Body of pancreas (tissue), 4 donors: ENCODE measurements around the gene CADPS.

Source experiments
- POLR2A ChIP-seq, 3 donors: fragments of 450-650 bp; IDR thresholded peaks; one replicate each; pipeline ENCODE4 v1.6.1; 2016; ENCODE audit warnings: antibody characterized with exemption in 3 of 3, mild to moderate bottlenecking in 2 of 3
- TF ChIP-seq, protein P1 (sequence below), 7 experiments: fragments of 450-650 bp in 4 of 7; fragments of 200-600 bp in 3 of 7; sonication (generic) in 3 of 7; IDR thresholded peaks; one replicate each; pipeline ENCODE4 v1.5.1; 2016 to 2019; ENCODE audit warnings: antibody characterized with exemption in 7 of 7

DNA sequence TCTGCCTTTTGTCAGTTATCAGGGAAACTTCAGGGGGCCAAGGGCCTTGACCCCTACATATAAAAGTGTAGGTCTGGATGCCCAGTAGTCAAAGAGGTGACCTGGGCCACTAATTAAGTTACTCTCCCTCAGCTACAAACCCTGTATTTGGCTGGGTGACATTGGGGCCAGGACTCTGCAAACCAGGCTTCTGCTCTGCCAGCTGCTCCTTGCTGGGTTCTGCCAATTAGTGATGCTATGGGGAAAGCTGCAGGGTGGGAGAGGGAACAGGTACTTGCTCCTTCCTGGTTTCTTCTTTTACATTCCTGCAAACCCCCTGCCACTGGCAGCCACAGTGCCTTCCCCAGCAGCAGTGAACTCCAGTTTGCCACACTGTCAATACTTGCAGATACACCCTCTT, 179.2 kb downstream of the CADPS start:
- TF ChIP-seq, protein P1, sequence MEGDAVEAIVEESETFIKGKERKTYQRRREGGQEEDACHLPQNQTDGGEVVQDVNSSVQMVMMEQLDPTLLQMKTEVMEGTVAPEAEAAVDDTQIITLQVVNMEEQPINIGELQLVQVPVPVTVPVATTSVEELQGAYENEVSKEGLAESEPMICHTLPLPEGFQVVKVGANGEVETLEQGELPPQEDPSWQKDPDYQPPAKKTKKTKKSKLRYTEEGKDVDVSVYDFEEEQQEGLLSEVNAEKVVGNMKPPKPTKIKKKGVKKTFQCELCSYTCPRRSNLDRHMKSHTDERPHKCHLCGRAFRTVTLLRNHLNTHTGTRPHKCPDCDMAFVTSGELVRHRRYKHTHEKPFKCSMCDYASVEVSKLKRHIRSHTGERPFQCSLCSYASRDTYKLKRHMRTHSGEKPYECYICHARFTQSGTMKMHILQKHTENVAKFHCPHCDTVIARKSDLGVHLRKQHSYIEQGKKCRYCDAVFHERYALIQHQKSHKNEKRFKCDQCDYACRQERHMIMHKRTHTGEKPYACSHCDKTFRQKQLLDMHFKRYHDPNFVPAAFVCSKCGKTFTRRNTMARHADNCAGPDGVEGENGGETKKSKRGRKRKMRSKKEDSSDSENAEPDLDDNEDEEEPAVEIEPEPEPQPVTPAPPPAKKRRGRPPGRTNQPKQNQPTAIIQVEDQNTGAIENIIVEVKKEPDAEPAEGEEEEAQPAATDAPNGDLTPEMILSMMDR (IDR thresholded peaks at IDR 0.05): no peak
- TF ChIP-seq POLR2A (IDR thresholded peaks at IDR 0.05): no peak
